IMR-90 (cell line): ENCODE results near the gene HIPK3. TPM values are rescaled to one million over a fixed set of nuclear protein-coding genes. Genes with fewer than 3 reads are reported as not detected.

Experiments
- ATAC-seq: fragments of 200-7000 bp; cut with Tn5 transposase; 2 replicates; pipeline ENCODE4 v1.9.1; 2020; ENCODE audit warnings: low read depth, mild to moderate bottlenecking, moderate library complexity
- BruUV-seq: library from RNA; stranded (reverse); fragments of 400-500 nt; replicated peaks from 2 replicates; lab custom pipeline; 2021; lab: Mats Ljungman, UMichigan
- CTCF ChIA-PET: fragments of 300-600 bp; formaldehyde crosslinking; extraction: SDS; loops from one replicate; lab custom pipeline; 2021; ENCODE audit warnings: antibody characterized with exemption; lab: Yijun Ruan, JAX
- POLR2A ChIA-PET: fragments of 300-600 bp; sonication (Branson Sonifier 250); formaldehyde crosslinking; loops from one replicate; lab custom pipeline; 2022; ENCODE audit warnings: antibody characterized with exemption; ENCODE audit not compliant: unreplicated experiment; lab: Charles Lee
- DNase-seq: peaks from one replicate; pipeline ENCODE4 v3.0.0; 2013
- H2AFZ ChIP-seq: replicated peaks from 2 replicates; pipeline ENCODE3; 2013; ENCODE audit warnings: low read length, mild to moderate bottlenecking; ENCODE audit not compliant: poor library complexity
- H2AK5ac ChIP-seq: 2 replicates; pipeline ENCODE4 v1.6.1; 2013; ENCODE audit warnings: low read depth, low read length, inconsistent platforms
- H2AK9ac ChIP-seq: replicated peaks from 2 replicates; pipeline ENCODE3; 2013; ENCODE audit warnings: mild to moderate bottlenecking, low read depth, low read length, moderate library complexity; ENCODE audit not compliant: poor library complexity
- H2BK120ac ChIP-seq: 2 replicates; pipeline ENCODE4 v1.6.1; 2013; ENCODE audit warnings: low read depth, low read length, inconsistent platforms
- H2BK15ac ChIP-seq: 3 replicates; pipeline ENCODE4 v1.6.1; 2013; ENCODE audit warnings: low read depth, low read length, inconsistent platforms
- H2BK20ac ChIP-seq: 2 replicates; pipeline ENCODE4 v1.6.1; 2013; ENCODE audit warnings: low read depth, mild to moderate bottlenecking, inconsistent platforms, low read length, moderate library complexity
- H2BK5ac ChIP-seq: 2 replicates; pipeline ENCODE4 v1.6.1; 2013; ENCODE audit warnings: mild to moderate bottlenecking, low read depth, low read length, inconsistent platforms; ENCODE audit not compliant: poor library complexity, severe bottlenecking
- H3K14ac ChIP-seq: replicated peaks from 2 replicates; pipeline ENCODE4 v1.6.1; 2013; ENCODE audit warnings: low read depth, low read length, inconsistent platforms
- H3K18ac ChIP-seq: 2 replicates; pipeline ENCODE4 v1.6.1; 2013; ENCODE audit warnings: low read depth, low read length, control low read depth
- H3K23ac ChIP-seq: 2 replicates; pipeline ENCODE4 v1.6.1; 2013; ENCODE audit warnings: low read depth, low read length, inconsistent platforms
- H3K27ac ChIP-seq: 2 replicates; pipeline ENCODE4 v1.5.1; 2013; ENCODE audit warnings: mild to moderate bottlenecking, control low read depth, low read length; ENCODE audit not compliant: insufficient read depth
- H3K27me3 ChIP-seq: 2 replicates; pipeline ENCODE4 v1.6.1; 2013; ENCODE audit warnings: low read length; ENCODE audit not compliant: control insufficient read depth, insufficient read depth
- H3K36me3 ChIP-seq: 2 replicates; pipeline ENCODE4 v1.6.1; 2013; ENCODE audit warnings: low read length, mixed read lengths; ENCODE audit not compliant: control insufficient read depth, insufficient read depth
- H3K4ac ChIP-seq: 2 replicates; pipeline ENCODE4 v1.6.1; 2013; ENCODE audit warnings: low read depth, low read length, inconsistent platforms
- H3K4me1 ChIP-seq: 2 replicates; pipeline ENCODE4 v1.6.1; 2013; ENCODE audit warnings: low read length, mixed read lengths; ENCODE audit not compliant: control insufficient read depth, insufficient read depth
- H3K4me2 ChIP-seq: 2 replicates; pipeline ENCODE4 v1.6.1; 2013; ENCODE audit warnings: low read depth, mild to moderate bottlenecking, control low read depth, low read length, moderate library complexity
- H3K4me3 ChIP-seq: 2 replicates; pipeline ENCODE4 v1.5.1; 2013; ENCODE audit warnings: low read depth, mild to moderate bottlenecking, control low read depth, low read length, moderate library complexity; ENCODE audit not compliant: insufficient read depth
- H3K56ac ChIP-seq: 2 replicates; pipeline ENCODE4 v1.6.1; 2013; ENCODE audit warnings: low read length, inconsistent platforms; ENCODE audit not compliant: insufficient read depth; ENCODE audit errors: extremely low read depth
- H3K79me1 ChIP-seq, 2 experiments: 2 replicates each; pipeline ENCODE4 v1.6.1; 2013; ENCODE audit warnings: low read length in 2 of 2, inconsistent platforms in 1 of 2, low read depth in 1 of 2
- H3K9ac ChIP-seq: 2 replicates; pipeline ENCODE4 v1.6.1; 2013; ENCODE audit warnings: low read depth, low read length, control low read depth
- H3K9me1 ChIP-seq: 2 replicates; pipeline ENCODE4 v1.6.1; 2013; ENCODE audit warnings: low read length, inconsistent platforms; ENCODE audit not compliant: insufficient read depth
- H3K9me3 ChIP-seq: 2 replicates; pipeline ENCODE4 v1.6.1; 2013; ENCODE audit warnings: low read length; ENCODE audit not compliant: control insufficient read depth, insufficient read depth
- H4K20me1 ChIP-seq: 2 replicates; pipeline ENCODE4 v1.6.1; 2013; ENCODE audit warnings: low read length, inconsistent platforms; ENCODE audit not compliant: insufficient read depth
- H4K5ac ChIP-seq: 2 replicates; pipeline ENCODE4 v1.6.1; 2013; ENCODE audit warnings: mild to moderate bottlenecking, low read depth, low read length, control low read depth
- H4K8ac ChIP-seq, 2 experiments: 2 replicates each; pipeline ENCODE4 v1.6.1; 2013; ENCODE audit warnings: low read depth in 2 of 2, low read length in 2 of 2, control low read depth in 1 of 2, inconsistent platforms in 1 of 2
- H4K91ac ChIP-seq: 2 replicates; pipeline ENCODE4 v1.6.1; 2013; ENCODE audit warnings: low read depth, low read length, inconsistent platforms; ENCODE audit not compliant: insufficient read depth
- BHLHE40 ChIP-seq: fragments of 150-350 bp; IDR thresholded peaks from 2 replicates; pipeline ENCODE4 v1.6.1; 2016; ENCODE audit warnings: mild to moderate bottlenecking, low read depth, low read length
- CEBPB ChIP-seq: IDR thresholded peaks from 2 replicates; pipeline ENCODE4 v1.6.1; 2012; ENCODE audit warnings: low read depth, low read length, improper control_type of control experiment
- CHD1 ChIP-seq: IDR thresholded peaks from 2 replicates; pipeline ENCODE4 v1.6.1; 2012; ENCODE audit warnings: low read depth, low read length, improper control_type of control experiment
- CTCF ChIP-seq: conservative IDR thresholded peaks from 2 replicates; pipeline ENCODE4 v1.5.1; 2012; ENCODE audit warnings: mild to moderate bottlenecking, low read depth, low read length, improper control_type of control experiment
- ELK1 ChIP-seq: fragments of 150-350 bp; IDR thresholded peaks from 2 replicates; pipeline ENCODE4 v1.6.1; 2016; ENCODE audit warnings: low read depth, mild to moderate bottlenecking, low read length, moderate library complexity, borderline replicate concordance
- FOS ChIP-seq: fragments of 150-350 bp; IDR thresholded peaks from 2 replicates; pipeline ENCODE4 v1.6.1; 2016; ENCODE audit warnings: low read depth, low read length
- MAFK ChIP-seq: IDR thresholded peaks from 2 replicates; pipeline ENCODE4 v1.6.1; 2012; ENCODE audit warnings: low read depth, low read length, improper control_type of control experiment
- MAZ ChIP-seq: IDR thresholded peaks from 2 replicates; pipeline ENCODE4 v1.6.1; 2012; ENCODE audit warnings: low read depth, mild to moderate bottlenecking, low read length, improper control_type of control experiment, moderate library complexity, borderline replicate concordance
- MXI1 ChIP-seq: IDR thresholded peaks from 2 replicates; pipeline ENCODE4 v1.6.1; 2012; ENCODE audit warnings: low read depth, mild to moderate bottlenecking, low read length, moderate library complexity, borderline replicate concordance
- NFE2L2 ChIP-seq: fragments of 150-350 bp; IDR thresholded peaks from 2 replicates; pipeline ENCODE4 v1.6.1; 2016; ENCODE audit warnings: low read depth, mild to moderate bottlenecking, low read length
- POLR2A ChIP-seq: IDR thresholded peaks from 2 replicates; pipeline ENCODE4 v1.6.1; 2012; ENCODE audit warnings: mild to moderate bottlenecking, low read depth, low read length
- RAD21 ChIP-seq: IDR thresholded peaks from 2 replicates; pipeline ENCODE4 v1.6.1; 2012; ENCODE audit warnings: low read length, improper control_type of control experiment
- RCOR1 ChIP-seq: IDR thresholded peaks from 2 replicates; pipeline ENCODE4 v1.6.1; 2012; ENCODE audit warnings: mild to moderate bottlenecking, low read length, improper control_type of control experiment; ENCODE audit not compliant: insufficient replicate concordance
- RFX5 ChIP-seq: IDR thresholded peaks from 2 replicates; pipeline ENCODE4 v1.8.0; 2012; ENCODE audit warnings: low read depth, mild to moderate bottlenecking, low read length, moderate library complexity
- SMC3 ChIP-seq: fragments of 150-350 bp; IDR thresholded peaks from 2 replicates; pipeline ENCODE4 v1.6.1; 2016; ENCODE audit warnings: low read depth, mild to moderate bottlenecking, antibody characterized with exemption, low read length, moderate library complexity
- USF2 ChIP-seq: fragments of 150-350 bp; IDR thresholded peaks from 2 replicates; pipeline ENCODE4 v1.6.1; 2017; ENCODE audit warnings: mild to moderate bottlenecking, antibody characterized with exemption, low read length, low read depth
- WGBS, 2 experiments: methylation state at CpG; one replicate each; pipeline versions ENCODE4 v1.1.5 to v1.1.7; 2013; ENCODE audit warnings: missing lambda C conversion rate in 2 of 2; ENCODE audit not compliant: insufficient read length in 1 of 2; ENCODE audit errors: extremely low coverage in 2 of 2; 5-methylcytosine and 5-hydroxymethylcytosine counted together
- dilution Hi-C: fragments of 300-500 bp; cut with HindIII; formaldehyde crosslinking; loops from one replicate; pipeline ENCODE4 v1.14.3; 2018; ENCODE audit warnings: low sequenced_read_pairs; ENCODE audit not compliant: unreplicated experiment
- in situ Hi-C: fragments of 300-500 bp; cut with MboI; formaldehyde crosslinking; loops from 3 replicates; pipeline ENCODE4 v1.14.3; 2019; ENCODE audit warnings: low sequenced_read_pairs, inconsistent platforms, mixed read lengths
- intact Hi-C: fragments of 100-400 bp; cut with micrococcal nuclease; formaldehyde crosslinking; loops from 2 replicates; pipeline ENCODE4 v1.10.0; 2022
- polyA plus RNA-seq, 3 experiments: library from polyadenylated mRNA; depleted of rRNA; stranded (reverse); fragments of >200 nt; gene quantifications; 2 replicates each; pipeline ENCODE4 v1.2.3, GENCODE V29; 2012; ENCODE audit warnings: low replicate concordance in 1 of 3
- total RNA-seq: library from RNA; depleted of rRNA; stranded (reverse); fragments of >200 nt; gene quantifications from 2 replicates; pipeline ENCODE4 v1.2.3, GENCODE V29; 2012

The HIPK3 gene
- total and polyA plus RNA-seq, 2 of the 4 experiments (the other 2 are of a cell fraction) = 8.3 to 103 TPM

GRCh38 chr11:33320814-33321330 lies 63.7 kb downstream of the HIPK3 start:
- POLR2A ChIA-PET = no interaction called here
- Histone ChIP-seq H4K20me1 (peaks cover 93% of the 10 kb centered on the region), H3K56ac (no peak overlapping the region), H3K27me3 (no peaks in the 10 kb centered on the region), H3K18ac (no peak overlapping the region), H3K4me3 (no peak overlapping the region), H4K8ac (0 out of 4 replicates have a peak overlapping the region, but pooled peaks of 1 of the 2 experiments have one; percentile 3), H4K91ac (no peak overlapping the region), H3K9ac (no peak overlapping the region), H2AK5ac (no peak overlapping the region), H3K4ac (no peak overlapping the region), H3K14ac (no peak overlapping the region; the same call in 1 of the 2 replicates), H3K9me1 (peaks cover 23% of the 10 kb centered on the region), H2BK20ac (no peak overlapping the region), H3K27ac (no peak overlapping the region), H2BK120ac (no peak overlapping the region), H2AFZ (no peak overlapping the region), H2BK15ac (no peak overlapping the region), H3K23ac (no peak overlapping the region), H3K4me2 (peak overlapping the region; percentile 21; the same call in 1 of the 2 replicates), H3K79me1 (peaks cover 15 to 83% of the 10 kb centered on the region in 2 experiments), H2AK9ac (peak overlapping the region; percentile 46), H4K5ac (no peak overlapping the region), H3K9me3 (no peaks in the 10 kb centered on the region), H3K4me1 (peaks cover 16% of the 10 kb centered on the region), H2BK5ac (peak overlapping the region; percentile 30), H3K36me3 (peaks cover 4% of the 10 kb centered on the region)
- DNase-seq (peak; percentile 44), ATAC-seq (no peak; the same call in 1 of the 2 replicates)
- dilution Hi-C loops = no loop called here
- 45% methylated on average over 5 of the region's 6 CpGs; no CpG with 5 or more reads in 1 of the 2 experiments for WGBS, 2 experiments
- intact Hi-C loops = no loop called here
- CTCF ChIA-PET = interaction anchor here (1.2 kb wide), 1 partner anchor 154 kb away, joined by 5 read pairs; no protein-coding TSS in a partner anchor
- BruUV-seq = no TSS peak
- in situ Hi-C loops = no loop called here
- TF ChIP-seq RAD21 (no peak), CHD1 (no peak), MAFK (no peak), POLR2A (no peak), RCOR1 (no peak), MAZ (no peak), MXI1 (no peak), SMC3 (no peak), USF2 (no peak), RFX5 (no peak), CEBPB (no peak), FOS (no peak), ELK1 (no peak), CTCF (no peak), NFE2L2 (no peak), BHLHE40 (no peak)
